Occipital lobe (tissue), 3 donors: Measurements from ENCODE around the gene SNX15. TPM values are rescaled to one million over a fixed set of nuclear protein-coding genes. Genes with fewer than 3 reads are reported as not detected.
A peak's percentile ranks its signal among the peaks of the same experiment; 100 is the strongest.

ENCODE experiments used
- DNase-seq: peaks from one replicate; lab custom pipeline; 2025; lab: John Stamatoyannopoulos, UW
- small RNA-seq: library from RNA; depleted of rRNA; stranded (forward); fragments of <200 nt; gene quantifications from one replicate; pipeline ENCODE3, GENCODE V24; 2014
- total RNA-seq: library from RNA; depleted of rRNA; stranded (reverse); fragments of >200 nt; gene quantifications from one replicate; pipeline ENCODE4 v1.2.3, GENCODE V29; 2014

The SNX15 gene
- total RNA-seq, 1 donor from 2014 or later: 19.0 TPM

- peak; percentile 91 for DNase-seq
These were observed 56.8 kb downstream of the SNX15 start, which contains the start of the genes CDCA5 and ZFPL1 for GRCh38 chr11:65083834-65084597. Gene CDCA5 (minus strand): TSS chr11:65084040. CDS start chr11:65083978, 62 bp downstream. Gene ZFPL1 (plus strand): TSS chr11:65084222. CDS start chr11:65084699, 477 bp downstream.

GRCh38 chr11:65084598-65085375 is 57.5 kb downstream of the SNX15 start:
- no peak for DNase-seq

GRCh38 chr11:65085446-65085845 is 58.2 kb downstream of the SNX15 start:
- DNase-seq: no peak

GRCh38 chr11:65086809-65087208 is 59.6 kb downstream of the SNX15 start:
- no peak for DNase-seq

- no peak for DNase-seq
These were observed 60.0 kb downstream of the SNX15 start for GRCh38 chr11:65087216-65087615.

- no peak for DNase-seq
These were observed 60.6 kb downstream of the SNX15 start for GRCh38 chr11:65087827-65088226.

GRCh38 chr11:65089621-65090020 is 62.4 kb downstream of the SNX15 start:
- DNase-seq: no peak

Small RNA genes within 50 kb of the gene (small RNA-seq; reads per million reads assigned to genes)
- not detected for gene MIR6879
- not detected for gene SNX15

Other genes with a start within 250 kb of the SNX15 start
- gene SF1, start 248.9 kb upstream of the SNX15 start, total RNA-seq: 80.0 TPM
- 9.8 TPM for gene MAP4K2, start 224.2 kb upstream of the SNX15 start, total RNA-seq
- gene MEN1, start 216.9 kb upstream of the SNX15 start, total RNA-seq: 17.2 TPM
- 0.16 TPM for gene CDC42BPG, start 182.8 kb upstream of the SNX15 start, total RNA-seq
- gene EHD1, start 148.8 kb upstream of the SNX15 start, total RNA-seq: 22.9 TPM
- 5.5 TPM for gene ATG2A, start 110.2 kb upstream of the SNX15 start, total RNA-seq
- 22.8 TPM for gene PPP2R5B, start 102.8 kb upstream of the SNX15 start, total RNA-seq
- not detected for gene GPHA2, start 91.5 kb upstream of the SNX15 start, total RNA-seq
- gene MAJIN, start 55.3 kb upstream of the SNX15 start, total RNA-seq: not detected
- not detected for gene BATF2, start 30.5 kb upstream of the SNX15 start, total RNA-seq
- gene ARL2, start 13.3 kb upstream of the SNX15 start, total RNA-seq: 31.2 TPM
- 8.7 TPM for gene SAC3D1, start 13.8 kb downstream of the SNX15 start, total RNA-seq
- gene NAALADL1, start 31.1 kb downstream of the SNX15 start, total RNA-seq: 2.3 TPM
- 2.0 TPM for gene CDCA5, start 56.6 kb downstream of the SNX15 start, total RNA-seq
- gene ZFPL1, start 56.8 kb downstream of the SNX15 start, total RNA-seq: 14.7 TPM
- gene VPS51, start 68.8 kb downstream of the SNX15 start, total RNA-seq: 215 TPM
- 54.3 TPM for gene TM7SF2, start 84.4 kb downstream of the SNX15 start, total RNA-seq
- 4.7 TPM for gene ZNHIT2, start 90.3 kb downstream of the SNX15 start, total RNA-seq
- 180 TPM for gene FAU, start 94.7 kb downstream of the SNX15 start, total RNA-seq
- gene MRPL49, start 94.9 kb downstream of the SNX15 start, total RNA-seq: 26.4 TPM
- gene SYVN1, start 107.1 kb downstream of the SNX15 start, total RNA-seq: 10.1 TPM
- not detected for gene SPDYC, start 142.8 kb downstream of the SNX15 start, total RNA-seq
- 56.5 TPM for gene CAPN1, start 154.5 kb downstream of the SNX15 start, total RNA-seq
- 0.94 TPM for gene POLA2, start 234.5 kb downstream of the SNX15 start, total RNA-seq